ENCODE measurements around the gene TTC7B.

The TTC7B gene

GRCh38 chr14:90703841-90704737 lies 112.1 kb downstream of the TTC7B start:
- no peak for DNase-seq (ENCODE audit: low read depth)

DNA sequence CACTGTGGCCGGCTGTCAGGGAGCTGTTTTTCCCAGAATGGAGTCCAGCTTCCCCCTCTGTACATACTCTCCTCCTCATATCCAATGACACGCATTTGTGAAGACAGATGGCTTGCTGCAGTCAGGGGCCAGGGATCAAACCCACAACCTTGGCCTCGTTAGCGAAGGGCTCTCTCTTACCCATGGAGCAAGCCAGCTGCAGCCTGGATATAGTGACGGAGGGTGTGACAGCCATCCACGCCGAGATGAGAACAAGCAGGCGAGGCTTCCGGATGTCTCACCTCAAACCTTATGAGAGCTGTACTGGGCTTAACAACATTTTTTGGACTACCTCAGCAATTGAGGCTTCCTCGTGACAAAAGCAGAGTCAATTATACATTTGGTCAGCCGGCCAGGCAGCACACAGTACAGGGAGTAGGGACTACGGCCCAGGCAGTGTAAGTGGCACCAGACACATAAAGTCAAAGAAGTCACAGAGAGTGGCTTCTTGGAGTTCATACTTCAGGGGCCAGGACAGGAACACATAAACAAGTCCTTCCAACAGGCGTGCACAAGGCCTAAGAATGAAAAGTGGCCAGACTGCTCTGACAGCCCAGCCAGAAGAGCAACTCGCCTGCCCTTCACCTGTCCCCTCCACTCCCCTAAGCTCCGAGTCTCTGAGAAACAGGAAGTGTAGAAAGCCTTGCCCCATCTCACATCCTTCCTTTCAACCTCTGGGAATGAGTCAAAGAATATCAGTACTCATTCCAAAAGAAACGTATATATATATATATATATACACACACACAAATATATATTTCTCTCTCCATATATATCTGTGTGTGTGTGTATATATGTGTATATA lies 115.1 kb downstream of the TTC7B start:
- no peak for DNase-seq (ENCODE audit: low read depth)

DNA sequence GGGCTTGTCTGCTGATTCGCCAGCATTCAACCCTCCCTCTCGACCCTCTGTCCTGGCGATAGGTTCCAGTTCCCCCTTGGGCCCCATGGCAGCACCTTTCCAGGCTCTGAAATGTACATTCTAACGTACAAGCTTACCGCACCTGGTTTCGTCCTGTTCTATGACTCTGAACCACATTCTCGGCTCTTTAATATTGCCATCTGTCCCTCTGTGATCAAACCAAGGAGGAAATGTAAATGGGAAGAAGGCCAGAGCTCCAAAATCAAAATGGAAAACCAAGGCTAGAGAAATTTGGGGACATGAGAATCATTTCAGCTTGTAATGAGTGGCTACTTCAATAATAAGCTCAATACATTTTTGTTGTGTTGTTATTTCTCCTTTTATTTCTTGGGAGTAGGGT lies 117.2 kb downstream of the TTC7B start:
- DNase-seq (ENCODE audit: low read depth): no peak

GRCh38 chr14:90698379-90698869 lies 117.8 kb downstream of the TTC7B start:
- DNase-seq (ENCODE audit: low read depth): no peak

DNA sequence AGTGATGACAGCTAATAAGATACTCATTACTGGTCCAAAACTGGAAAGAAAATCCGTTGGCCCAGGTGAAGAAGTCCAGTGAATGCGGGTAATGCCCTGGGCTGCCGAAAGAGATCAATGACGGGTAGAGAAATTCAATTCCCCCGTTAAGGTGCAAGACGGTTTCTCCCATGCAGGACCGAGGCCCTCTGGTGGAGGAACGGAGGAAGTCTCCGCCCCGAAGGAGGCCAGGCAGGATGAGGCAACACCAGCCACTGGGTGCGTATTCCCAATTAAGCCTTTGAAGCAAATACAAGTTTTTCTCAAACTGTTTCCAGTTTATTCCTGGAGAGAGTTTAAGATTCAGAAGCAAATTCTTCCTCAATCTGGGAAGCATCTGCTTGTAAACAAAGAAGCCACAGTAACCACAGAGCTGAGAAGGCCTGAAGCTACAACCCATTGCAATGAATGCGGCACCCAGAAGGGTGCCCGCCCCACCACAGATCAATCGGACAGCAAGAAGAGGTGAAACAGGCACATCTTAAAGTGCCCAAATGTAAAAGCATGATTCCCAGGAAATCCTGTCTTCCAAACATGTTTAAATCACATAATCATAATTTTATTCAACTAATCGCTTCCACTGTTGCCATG lies 118.5 kb downstream of the TTC7B start:
- DNase-seq (ENCODE audit: low read depth): peak; percentile 32

GRCh38 chr14:90697132-90697531 lies 119.1 kb downstream of the TTC7B start:
- no peak for DNase-seq (ENCODE audit: low read depth)

- DNase-seq (ENCODE audit: low read depth): no peak
Observed at GRCh38 chr14:90696720-90697119, 119.5 kb downstream of the TTC7B start.

- DNase-seq (ENCODE audit: low read depth): no peak
Observed at GRCh38 chr14:90695997-90696660, 120.1 kb downstream of the TTC7B start.

GRCh38 chr14:90693413-90693812 lies 122.8 kb downstream of the TTC7B start:
- no peak for DNase-seq (ENCODE audit: low read depth)

DNA sequence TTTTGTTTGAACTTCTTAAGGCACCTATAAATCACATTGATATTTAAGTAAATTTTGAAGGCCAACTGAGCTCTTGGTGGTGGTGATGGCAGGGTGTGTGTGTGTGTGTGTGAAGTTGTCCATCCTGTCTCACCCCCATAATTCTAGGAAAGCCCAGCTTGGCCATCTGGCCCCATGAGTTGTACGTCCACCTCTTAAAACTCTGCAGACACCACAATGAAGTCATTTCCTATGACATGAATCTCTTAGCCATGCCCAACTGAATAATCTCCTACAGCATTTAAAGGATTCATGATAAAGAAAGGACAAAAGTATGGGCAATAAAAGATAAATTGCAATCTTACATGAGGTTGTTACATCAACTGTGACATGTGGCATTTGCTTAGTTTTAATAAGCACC lies 123.4 kb downstream of the TTC7B start:
- DNase-seq (ENCODE audit: low read depth): no peak

- no peak for DNase-seq (ENCODE audit: low read depth)
Observed at GRCh38 chr14:90692061-90692460, 124.2 kb downstream of the TTC7B start.

GRCh38 chr14:90691627-90692026 lies 124.6 kb downstream of the TTC7B start:
- no peak for DNase-seq (ENCODE audit: low read depth)

- no peak for DNase-seq (ENCODE audit: low read depth)
Observed at GRCh38 chr14:90687680-90688079, 128.6 kb downstream of the TTC7B start.

GRCh38 chr14:90682615-90683014 lies 133.6 kb downstream of the TTC7B start:
- no peak for DNase-seq (ENCODE audit: low read depth)

GRCh38 chr14:90681929-90682328 lies 134.3 kb downstream of the TTC7B start:
- DNase-seq (ENCODE audit: low read depth): no peak

- no peak for DNase-seq (ENCODE audit: low read depth)
Observed at GRCh38 chr14:90678846-90679362, 137.3 kb downstream of the TTC7B start.

- no peak for DNase-seq (ENCODE audit: low read depth)
Observed at GRCh38 chr14:90678420-90678819, 137.8 kb downstream of the TTC7B start.

DNA sequence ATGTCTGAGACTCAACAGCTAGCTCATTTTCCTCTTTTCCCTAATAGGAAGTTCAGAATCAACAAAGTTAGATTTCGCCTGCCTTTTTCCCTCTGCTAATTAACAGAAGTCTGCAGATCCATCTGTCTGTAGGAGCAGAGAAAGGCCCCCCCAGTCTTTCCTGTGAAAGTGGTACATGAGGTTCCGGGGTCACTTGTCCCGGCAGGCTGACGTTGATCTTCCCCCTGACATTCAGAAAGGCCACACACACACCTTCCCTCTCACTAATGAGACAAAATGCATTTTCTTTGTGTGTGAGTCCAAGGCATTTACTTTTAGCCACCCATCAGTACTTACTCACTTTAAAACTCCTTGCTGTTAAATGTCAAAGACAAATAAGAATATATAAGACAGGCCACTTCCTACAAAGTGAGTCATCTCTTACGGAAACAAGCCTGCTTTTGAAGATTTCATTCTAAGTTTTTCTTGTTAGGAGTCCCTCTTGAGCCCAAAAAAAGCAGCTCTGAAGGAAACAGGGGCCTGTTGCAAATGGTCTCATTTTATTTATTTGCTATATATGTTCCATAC lies 138.7 kb downstream of the TTC7B start:
- DNase-seq (ENCODE audit: low read depth): no peak

GRCh38 chr14:90676912-90677311 lies 139.3 kb downstream of the TTC7B start:
- DNase-seq (ENCODE audit: low read depth): no peak

DNA sequence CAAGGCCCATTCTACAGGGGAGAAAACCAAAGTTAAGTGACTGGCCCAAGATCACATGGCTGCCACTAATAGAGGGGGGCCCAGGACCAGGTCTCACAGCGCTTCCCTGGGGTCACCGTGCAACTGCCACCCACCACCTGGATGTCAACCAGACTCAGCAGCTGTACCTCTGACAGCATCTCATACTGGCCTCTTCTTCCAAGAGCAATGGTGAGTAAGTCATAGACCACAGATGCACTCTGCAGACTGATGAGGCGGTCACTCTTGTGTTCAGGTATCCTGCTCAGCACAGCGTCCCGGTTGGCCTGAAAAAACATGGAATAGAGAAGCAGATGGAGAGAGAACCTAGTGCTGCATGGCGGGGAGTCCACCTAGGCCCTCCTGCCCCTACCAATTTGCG lies 139.9 kb downstream of the TTC7B start:
- no peak for DNase-seq (ENCODE audit: low read depth)

DNA sequence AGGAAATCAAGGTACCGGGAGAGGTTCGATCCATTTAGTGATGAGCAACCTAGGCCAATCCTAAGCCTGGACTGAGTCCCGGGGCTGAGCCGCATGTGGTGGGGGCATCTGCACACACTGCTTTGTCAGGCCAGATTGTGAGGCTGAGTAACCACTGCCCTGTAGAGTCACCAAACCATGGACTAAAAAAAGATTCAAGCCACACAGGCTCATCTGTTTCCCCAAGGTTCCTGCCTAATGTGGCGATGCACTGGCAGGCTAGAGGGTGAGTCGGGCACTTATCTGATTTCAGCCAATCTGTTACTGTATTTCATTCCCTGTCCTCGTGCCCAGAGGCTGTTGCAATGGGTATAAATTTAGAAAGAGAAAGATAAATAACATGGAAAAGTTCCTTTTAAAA lies 140.8 kb downstream of the TTC7B start:
- DNase-seq (ENCODE audit: low read depth): no peak

Data from T-helper 22 cell (primary cell).